HepG2 (cell line): Measurements from ENCODE around the gene PLD6. TPM values are rescaled to one million over a fixed set of nuclear protein-coding genes. Genes with fewer than 3 reads are reported as not detected.

ENCODE experiments used
- ATAC-seq: fragments of 200-7000 bp; cut with Tn5 transposase; 3 replicates; pipeline ENCODE4 v1.9.1; 2020; ENCODE audit warnings: mild to moderate bottlenecking, moderate library complexity
- BruUV-seq: library from RNA; stranded (reverse); fragments of 400-500 nt; replicated peaks from 2 replicates; lab custom pipeline; 2021; lab: Mats Ljungman, UMichigan
- CTCF ChIA-PET: fragments of 300-600 bp; formaldehyde crosslinking; extraction: SDS; loops from one replicate; lab custom pipeline; 2021; ENCODE audit warnings: low total read pairs, inconsistent platforms, low intra/inter-chr PET ratio; lab: Yijun Ruan, JAX
- POLR2A ChIA-PET: fragments of 350-600 bp; sonication (Branson Sonifier 250); formaldehyde crosslinking; loops from one replicate; lab custom pipeline; 2020; ENCODE audit warnings: antibody characterized with exemption, inconsistent platforms; lab: Yijun Ruan, JAX
- DNase-seq: peaks from one replicate; pipeline ENCODE4 v3.0.0-alpha.2; 2015; ENCODE audit warnings: low spot score
- FAIRE-seq: peaks from 3 replicates; lab custom pipeline; 2011; peaks lifted over from hg19 to GRCh38; lab: Jason Lieb, UNC
- H2AFZ ChIP-seq: one replicate; pipeline ENCODE4 v1.6.1; 2011; ENCODE audit warnings: low read length, inconsistent platforms
- H3K27ac ChIP-seq: fragments of 300-600 bp; 3 replicates; pipeline ENCODE4 v1.8.0; 2011; ENCODE audit warnings: mixed run types, mild to moderate bottlenecking, mixed read lengths, low read length, inconsistent platforms; ENCODE audit not compliant: insufficient read depth; ENCODE audit errors: extremely low read length
- H3K27me3 ChIP-seq, 2 experiments: fragments of 200-600 bp in 1 of 2; 2 replicates in 1 of 2; 3 replicates in 1 of 2; pipeline versions ENCODE4 v1.6.0 to v1.8.0; 2011; ENCODE audit warnings: low read length in 2 of 2, mild to moderate bottlenecking in 2 of 2, moderate library complexity in 2 of 2, inconsistent platforms in 1 of 2; ENCODE audit not compliant: insufficient read depth in 2 of 2, control insufficient read depth in 1 of 2
- H3K36me3 ChIP-seq, 2 experiments: fragments of 200-600 bp in 1 of 2; replicated peaks in 1 of 2; 2 replicates in 1 of 2; 3 replicates in 1 of 2; pipeline versions ENCODE4 v1.5.1 to v1.8.0; 2011; ENCODE audit warnings: low read length in 2 of 2, inconsistent platforms in 1 of 2; ENCODE audit not compliant: insufficient read depth in 2 of 2, control insufficient read depth in 1 of 2
- H3K4me1 ChIP-seq: 2 replicates; pipeline ENCODE4 v1.5.1; 2012; ENCODE audit warnings: low read length, inconsistent platforms; ENCODE audit not compliant: insufficient read depth
- H3K4me2 ChIP-seq: 2 replicates; pipeline ENCODE4 v1.6.0; 2011; ENCODE audit warnings: low read depth, low read length, inconsistent platforms
- H3K4me3 ChIP-seq, 3 experiments: fragments of 200-600 bp in 1 of 3; sonication (generic), shearing (Covaris generic) in 1 of 3; replicated peaks in 1 of 3; 2 replicates each; pipeline ENCODE4 v1.5.1; 2011 to 2016; ENCODE audit warnings: low read length in 3 of 3, inconsistent platforms in 2 of 3, low read depth in 2 of 3, mild to moderate bottlenecking in 2 of 3, control low read depth in 1 of 3, mixed read lengths in 1 of 3; ENCODE audit not compliant: insufficient read depth in 1 of 3
- H3K79me2 ChIP-seq: one replicate; pipeline ENCODE4 v1.6.1; 2011; ENCODE audit warnings: low read length, inconsistent platforms; ENCODE audit not compliant: insufficient read depth
- H3K9ac ChIP-seq: 2 replicates; pipeline ENCODE4 v1.6.0; 2011; ENCODE audit warnings: mild to moderate bottlenecking, low read depth, low read length, inconsistent platforms; ENCODE audit not compliant: insufficient read depth
- H3K9me3 ChIP-seq: 2 replicates; pipeline ENCODE4 v1.5.1; 2012; ENCODE audit warnings: mild to moderate bottlenecking, low read length
- H4K20me1 ChIP-seq: 2 replicates; pipeline ENCODE4 v1.6.0; 2011; ENCODE audit warnings: inconsistent platforms, mild to moderate bottlenecking, low read length, moderate library complexity; ENCODE audit not compliant: insufficient read depth
- EP300 ChIP-seq, 3 experiments: sonication (generic) in 1 of 3; formaldehyde crosslinking in 1 of 3; IDR thresholded peaks; 2 replicates each; pipeline versions ENCODE4 v1.5.1 to v1.6.1; 2011 to 2020; ENCODE audit warnings: low read depth in 2 of 3, low read length in 2 of 3, borderline replicate concordance in 1 of 3, improper control_type of control experiment in 1 of 3, mild to moderate bottlenecking in 1 of 3, missing genetic modification reagents in 1 of 3, moderate library complexity in 1 of 3
- FUBP1 ChIP-seq: sonication (generic); formaldehyde crosslinking; IDR thresholded peaks from 2 replicates; pipeline ENCODE4 v1.5.1; 2020; ENCODE audit warnings: missing genetic modification reagents, mild to moderate bottlenecking, borderline replicate concordance
- KLF16 ChIP-seq, 2 experiments: sonication (generic) in 1 of 2; formaldehyde crosslinking in 1 of 2; IDR thresholded peaks; 2 replicates each; pipeline versions ENCODE4 v1.6.1 to v1.8.0; 2016 to 2023; ENCODE audit warnings: missing genetic modification reagents in 2 of 2, missing compliant biosample characterization in 1 of 2
- MIXL1 ChIP-seq: IDR thresholded peaks from 2 replicates; pipeline ENCODE4 v1.6.1; 2016
- NFE2 ChIP-seq: sonication (generic); formaldehyde crosslinking; IDR thresholded peaks from 2 replicates; pipeline ENCODE4 v1.4.0; 2020; ENCODE audit warnings: missing genetic modification reagents
- POLR2A ChIP-seq, 2 experiments: IDR thresholded peaks; 2 replicates each; pipeline ENCODE4 v1.6.1; 2011; ENCODE audit warnings: low read depth in 2 of 2, low read length in 2 of 2, mild to moderate bottlenecking in 1 of 2, moderate library complexity in 1 of 2; ENCODE audit not compliant: insufficient read depth in 1 of 2
- RAD51 ChIP-seq: fragments of 450-650 bp; IDR thresholded peaks from 2 replicates; pipeline ENCODE4 v1.6.1; 2016; ENCODE audit warnings: borderline replicate concordance
- RXRA ChIP-seq: sonication (generic); formaldehyde crosslinking; IDR thresholded peaks from 2 replicates; pipeline ENCODE4 v1.5.1; 2020; ENCODE audit warnings: missing genetic modification reagents
- ZNF142 ChIP-seq: sonication (generic); formaldehyde crosslinking; IDR thresholded peaks from 2 replicates; pipeline ENCODE4 v1.4.0; 2020; ENCODE audit warnings: missing genetic modification reagents
- ZNF780A ChIP-seq: sonication (generic); formaldehyde crosslinking; IDR thresholded peaks from 2 replicates; pipeline ENCODE4 v1.8.0; 2022; ENCODE audit warnings: mild to moderate bottlenecking, missing genetic modification reagents, moderate library complexity
- WGBS: methylation state at CpG from one replicate; pipeline ENCODE4 v1.1.6; 2017; ENCODE audit warnings: low lambda C conversion rate; 5-methylcytosine and 5-hydroxymethylcytosine counted together
- in situ Hi-C: cut with HindIII; loops from 2 replicates; pipeline ENCODE4 v1.10.0; 2017; ENCODE audit warnings: low pct_unique_long_range_greater_than_20kb; ENCODE audit not compliant: extremely low pct_ligation_motif_present
- intact Hi-C: fragments of 100-400 bp; cut with micrococcal nuclease; formaldehyde crosslinking; loops from one replicate; pipeline ENCODE4 v1.10.0; 2022; ENCODE audit not compliant: unreplicated experiment
- polyA plus RNA-seq, 8 experiments: library from polyadenylated mRNA; depleted of rRNA in 3 of 8; stranded (reverse) in 7 of 8; unstranded in 1 of 8; fragments of >200 nt; fragmentation: Illumina TruSeq in 4 of 8; extraction: Trizol in 4 of 8; gene quantifications; 2 replicates each; pipeline versions ENCODE4 v1.2.1 to v1.2.3, GENCODE V29; 2011 to 2016; ENCODE audit warnings: low read depth in 4 of 8, missing spikeins in 1 of 8, mixed read lengths in 1 of 8; ENCODE audit not compliant: insufficient read depth in 1 of 8
- total RNA-seq, 5 experiments: library from RNA; depleted of rRNA; stranded (reverse); fragments of >200 nt; fragmentation: Illumina TruSeq; extraction: Trizol; gene quantifications; 2 replicates each; pipeline ENCODE4 v1.2.3, GENCODE V29; 2016; ENCODE audit warnings: low read depth in 1 of 5
- TF ChIP-seq, protein P1 (sequence below): sonication (generic); formaldehyde crosslinking; IDR thresholded peaks from 2 replicates; pipeline ENCODE4 v1.4.0; 2020; ENCODE audit warnings: low read depth, mild to moderate bottlenecking, missing genetic modification reagents
- TF ChIP-seq, protein P2 (sequence below): IDR thresholded peaks from 2 replicates; pipeline ENCODE4 v1.6.1; 2016; ENCODE audit warnings: missing compliant biosample characterization, missing genetic modification reagents, borderline replicate concordance

The PLD6 gene
- total and polyA plus RNA-seq, 2 of the 13 experiments (the other 11 are each of a cell fraction or from before 2014, with no cell fraction given): 5.2 to 11.4 TPM

DNA sequence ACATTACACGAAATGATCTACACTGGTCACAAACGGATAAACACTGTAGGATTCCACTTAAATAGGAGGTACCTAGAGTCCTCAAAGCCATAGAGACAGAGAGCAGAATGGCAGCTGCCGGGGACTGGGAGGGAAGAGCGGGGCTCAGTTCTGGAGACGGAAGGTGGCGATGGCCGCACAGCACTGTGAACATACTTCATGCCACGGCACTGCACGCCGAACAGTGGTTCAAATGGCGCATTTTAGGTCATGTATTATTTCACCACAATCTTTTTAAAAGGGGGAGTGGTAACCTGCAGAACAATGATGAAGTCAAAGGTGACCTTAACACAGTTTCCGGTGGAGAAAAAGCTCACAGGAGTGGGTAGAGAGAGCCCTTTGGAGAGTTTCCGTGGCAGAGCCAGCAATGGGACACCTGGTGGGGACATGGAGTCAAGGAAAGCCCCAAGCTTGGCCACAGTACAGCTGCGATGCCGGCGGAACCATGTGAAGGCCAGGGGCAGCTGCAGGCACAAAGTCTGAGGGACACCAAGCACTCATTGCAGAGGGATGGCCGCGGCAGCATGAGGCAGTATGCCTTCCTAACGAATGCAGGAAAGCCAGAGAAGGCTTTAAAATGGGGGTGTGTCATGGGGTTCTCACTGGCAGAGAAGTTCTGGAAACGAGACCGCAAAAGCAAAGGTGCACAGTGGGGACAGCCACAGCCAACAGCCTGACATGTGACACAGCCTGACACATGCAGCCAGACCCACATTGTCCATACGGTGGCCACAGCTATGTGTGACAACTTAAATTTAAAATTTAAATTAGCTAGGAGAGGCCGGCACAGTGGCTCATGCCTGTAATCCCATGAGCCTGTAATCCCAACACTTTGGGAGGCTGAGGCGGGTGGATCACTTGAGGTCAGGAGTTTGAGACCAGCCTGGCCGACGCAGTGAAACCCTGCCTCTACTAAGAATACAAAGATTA, 23.6 kb upstream of the PLD6 start:
- intact Hi-C loops (no loop called here), in situ Hi-C loops (no loop called here)
- no peaks in the 10 kb centered on the region for H3K9me3 ChIP-seq
- H2AFZ ChIP-seq: no peak overlapping the region
- POLR2A ChIA-PET: no interaction called here
- no peak overlapping the region for H3K4me3 ChIP-seq
- no peak overlapping the region for H3K9ac ChIP-seq
- BruUV-seq: no TSS peak
- FAIRE-seq: no peak
- peaks cover 38 to 76% of the 10 kb centered on the region in 2 experiments for H3K36me3 ChIP-seq
- no peak overlapping the region for H3K27ac ChIP-seq
- CTCF ChIA-PET: no interaction called here
- no peak overlapping the region for H3K4me2 ChIP-seq
- H3K79me2 ChIP-seq: peaks cover 10% of the 10 kb centered on the region
- H3K27me3 ChIP-seq: no peaks in the 10 kb centered on the region
- no peaks in the 10 kb centered on the region for H4K20me1 ChIP-seq
- no peak for ATAC-seq
- DNase-seq: no peak
- 96% methylated on average over 26 of the region's 26 CpGs for WGBS
- H3K4me1 ChIP-seq: peaks cover 31% of the 10 kb centered on the region
- no peak for TF ChIP-seq RXRA (CRISPR knock-in tag)
- TF ChIP-seq FUBP1 (CRISPR knock-in tag): no peak
- no peak for TF ChIP-seq RAD51
- TF ChIP-seq, protein P1, sequence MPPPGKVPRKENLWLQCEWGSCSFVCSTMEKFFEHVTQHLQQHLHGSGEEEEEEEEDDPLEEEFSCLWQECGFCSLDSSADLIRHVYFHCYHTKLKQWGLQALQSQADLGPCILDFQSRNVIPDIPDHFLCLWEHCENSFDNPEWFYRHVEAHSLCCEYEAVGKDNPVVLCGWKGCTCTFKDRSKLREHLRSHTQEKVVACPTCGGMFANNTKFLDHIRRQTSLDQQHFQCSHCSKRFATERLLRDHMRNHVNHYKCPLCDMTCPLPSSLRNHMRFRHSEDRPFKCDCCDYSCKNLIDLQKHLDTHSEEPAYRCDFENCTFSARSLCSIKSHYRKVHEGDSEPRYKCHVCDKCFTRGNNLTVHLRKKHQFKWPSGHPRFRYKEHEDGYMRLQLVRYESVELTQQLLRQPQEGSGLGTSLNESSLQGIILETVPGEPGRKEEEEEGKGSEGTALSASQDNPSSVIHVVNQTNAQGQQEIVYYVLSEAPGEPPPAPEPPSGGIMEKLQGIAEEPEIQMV (CRISPR knock-in tag): no peak
- no peak for TF ChIP-seq POLR2A (IDR thresholded peaks at IDR 0.05; ENCODE audit: insufficient read depth in 1 of 2, low read depth in 2 of 2, low read length in 2 of 2)
- TF ChIP-seq EP300 (IDR thresholded peaks at IDR 0.05; ENCODE audit: low read depth in 2 of 2, low read length in 2 of 2): no peak
- no peak for TF ChIP-seq EP300 (CRISPR knock-in tag; IDR thresholded peaks at IDR 0.05; ENCODE audit: borderline replicate concordance)
- TF ChIP-seq MIXL1 (CRISPR knock-in tag): no peak
- TF ChIP-seq, protein P2, sequence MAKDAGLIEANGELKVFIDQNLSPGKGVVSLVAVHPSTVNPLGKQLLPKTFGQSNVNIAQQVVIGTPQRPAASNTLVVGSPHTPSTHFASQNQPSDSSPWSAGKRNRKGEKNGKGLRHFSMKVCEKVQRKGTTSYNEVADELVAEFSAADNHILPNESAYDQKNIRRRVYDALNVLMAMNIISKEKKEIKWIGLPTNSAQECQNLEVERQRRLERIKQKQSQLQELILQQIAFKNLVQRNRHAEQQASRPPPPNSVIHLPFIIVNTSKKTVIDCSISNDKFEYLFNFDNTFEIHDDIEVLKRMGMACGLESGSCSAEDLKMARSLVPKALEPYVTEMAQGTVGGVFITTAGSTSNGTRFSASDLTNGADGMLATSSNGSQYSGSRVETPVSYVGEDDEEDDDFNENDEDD (CRISPR knock-in tag): no peak
- TF ChIP-seq NFE2 (CRISPR knock-in tag): no peak
- TF ChIP-seq ZNF780A: no peak
- no peak for TF ChIP-seq KLF16 (CRISPR knock-in tag; IDR thresholded peaks at IDR 0.05)
- TF ChIP-seq ZNF142 (CRISPR knock-in tag): no peak
